GM18951 (cell line): ENCODE data around the gene WDR59.
"Not testable (repeated sequence)": the region's sequence is repeated elsewhere in the genome, so short reads cannot be mapped to it uniquely, and the experiment has no call there.

Experiments
- POLR2A ChIP-seq: IDR thresholded peaks from 4 replicates; pipeline ENCODE4 v1.6.1; 2011; ENCODE audit warnings: mild to moderate bottlenecking; ENCODE audit not compliant: insufficient read length, insufficient read depth; ENCODE audit errors: extremely low read depth
- in situ Hi-C: fragments of 300-500 bp; cut with MboI; formaldehyde crosslinking; loops from one replicate; pipeline ENCODE4 v1.12.0; 2022; ENCODE audit warnings: low sequenced_read_pairs, mixed read lengths, inconsistent platforms; ENCODE audit not compliant: unreplicated experiment

Gene WDR59

DNA sequence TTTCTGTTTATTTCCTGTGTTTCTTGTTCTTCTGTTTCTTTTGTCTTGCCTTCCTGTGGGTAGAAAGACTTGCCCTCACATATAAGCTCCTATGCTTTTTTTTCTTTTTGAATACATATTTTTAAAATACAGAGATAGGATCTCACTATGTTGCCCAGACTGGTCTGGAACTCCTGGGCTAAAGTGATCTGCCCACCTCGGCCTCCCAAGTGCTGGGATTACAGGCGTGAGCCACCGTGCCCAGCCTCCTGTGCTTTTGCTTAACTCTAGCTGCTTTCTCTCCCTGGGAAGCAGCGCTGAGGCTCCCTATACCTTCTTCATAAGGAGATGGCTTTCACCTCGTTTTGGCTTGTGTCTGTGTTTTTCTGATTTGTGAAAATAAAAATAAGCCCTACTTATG is 116.9 kb downstream of the WDR59 start:
- in situ Hi-C loops, result no loop called here

DNA sequence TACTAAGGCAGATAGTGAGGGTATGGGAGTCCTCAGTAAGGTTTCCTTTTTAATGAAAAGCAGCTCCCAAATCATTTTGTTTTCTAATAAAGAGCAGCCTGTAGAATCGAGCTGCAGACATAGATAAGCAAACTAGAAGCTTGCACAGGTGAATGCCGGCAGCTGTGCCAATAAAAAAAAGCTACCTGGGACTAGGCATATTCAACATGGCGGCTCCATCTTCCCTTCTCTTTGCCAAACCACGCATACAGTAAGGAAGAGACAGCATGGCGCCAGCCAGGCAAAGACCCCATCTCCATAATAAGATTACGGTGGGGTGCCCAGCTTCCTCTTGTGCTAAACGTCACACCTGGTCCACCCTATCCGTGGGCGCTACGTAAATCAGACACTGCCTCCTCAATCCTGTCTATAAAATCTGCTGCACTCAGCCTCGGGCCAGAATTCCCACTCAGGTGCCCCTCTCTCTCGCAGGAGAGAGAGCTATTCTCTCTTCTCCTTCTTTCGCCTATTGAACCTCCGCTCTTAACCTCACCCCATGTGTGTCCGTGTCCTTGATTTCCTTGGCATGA is 117.6 kb downstream of the WDR59 start:
- in situ Hi-C loops, result no loop called here

More for the DNA sequence above, 116.9 kb downstream of the WDR59 start:
- no peak for TF ChIP-seq POLR2A

DNA sequence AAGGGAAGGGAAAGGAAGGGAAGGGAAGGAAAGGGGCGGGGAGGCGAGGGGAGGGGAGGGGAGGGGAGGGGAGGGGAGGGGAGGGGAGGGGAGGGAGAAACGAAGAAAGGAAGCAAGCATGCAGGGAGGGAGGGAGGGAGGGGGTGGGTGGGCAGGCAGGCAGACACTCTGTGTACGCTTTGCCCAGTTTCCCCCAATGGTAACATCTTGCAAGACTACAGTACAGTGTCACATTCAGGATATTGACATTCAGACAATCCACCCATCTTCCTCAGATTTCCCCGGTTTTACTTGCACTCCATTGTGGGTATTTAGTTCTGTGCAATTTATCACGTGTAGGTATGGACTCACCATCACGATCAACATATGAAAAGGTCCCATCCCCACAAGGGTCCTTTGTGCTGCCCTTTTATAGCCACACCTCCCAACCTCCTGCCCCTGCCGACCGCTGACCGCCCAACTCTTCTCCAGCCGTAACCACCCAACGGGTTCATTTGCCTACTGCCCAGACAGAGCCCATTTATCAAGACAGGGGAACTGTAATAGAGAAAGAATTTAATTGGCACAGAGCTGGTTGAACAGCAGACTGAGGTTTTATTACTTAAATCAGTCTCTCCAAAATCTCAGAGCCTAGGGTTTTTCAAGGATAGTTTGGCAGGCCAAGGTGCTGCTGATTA is 118.9 kb downstream of the WDR59 start:
- no peak for TF ChIP-seq POLR2A
- in situ Hi-C loops, result no loop called here

More for the DNA sequence above, 117.6 kb downstream of the WDR59 start:
- no peak for TF ChIP-seq POLR2A

- in situ Hi-C loops, result no loop called here
Measured at GRCh38 chr16:74862743-74863244, 122.1 kb downstream of the WDR59 start.

GRCh38 chr16:74852500-74852875 is 132.4 kb downstream of the WDR59 start:
- no peak for TF ChIP-seq POLR2A
- in situ Hi-C loops, result loop anchor here (10.0 kb wide), 1 partner anchor 148 kb away; the partner anchor contains the start of gene MLKL

More at GRCh38 chr16:74862743-74863244, 122.1 kb downstream of the WDR59 start:
- no peak for TF ChIP-seq POLR2A

DNA sequence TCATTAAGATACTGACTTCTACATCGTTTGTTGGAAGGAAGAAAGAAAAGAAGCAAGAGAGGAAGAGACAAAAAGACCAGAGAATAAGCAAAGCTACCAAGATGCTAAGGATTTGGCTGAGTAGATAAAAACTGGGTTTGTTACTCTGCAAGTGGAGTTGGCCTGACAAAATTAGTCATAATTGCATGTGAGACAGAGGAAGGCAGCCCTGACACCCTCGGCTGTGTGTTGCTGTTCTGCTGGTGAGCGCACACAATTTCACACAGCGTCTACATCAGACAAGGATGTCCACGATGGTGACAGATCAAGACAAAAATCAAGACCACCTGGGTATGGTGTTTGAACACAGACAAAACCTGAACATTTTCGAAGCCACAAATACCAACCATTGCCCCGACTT is 134.9 kb downstream of the WDR59 start:
- TF ChIP-seq POLR2A, result no peak
- in situ Hi-C loops, result loop anchor here (10.0 kb wide), 1 partner anchor 145 kb away; the partner anchor contains the start of gene MLKL

- in situ Hi-C loops, result no loop called here
- no peak for TF ChIP-seq POLR2A
Measured at GRCh38 chr16:74847202-74847601, 137.7 kb downstream of the WDR59 start.

- TF ChIP-seq POLR2A, result no peak
- in situ Hi-C loops, result no loop called here
Measured at GRCh38 chr16:74846714-74847113, 138.2 kb downstream of the WDR59 start.

- TF ChIP-seq POLR2A, result no peak
- in situ Hi-C loops, result no loop called here
Measured at GRCh38 chr16:74844041-74844980, 140.6 kb downstream of the WDR59 start.

DNA sequence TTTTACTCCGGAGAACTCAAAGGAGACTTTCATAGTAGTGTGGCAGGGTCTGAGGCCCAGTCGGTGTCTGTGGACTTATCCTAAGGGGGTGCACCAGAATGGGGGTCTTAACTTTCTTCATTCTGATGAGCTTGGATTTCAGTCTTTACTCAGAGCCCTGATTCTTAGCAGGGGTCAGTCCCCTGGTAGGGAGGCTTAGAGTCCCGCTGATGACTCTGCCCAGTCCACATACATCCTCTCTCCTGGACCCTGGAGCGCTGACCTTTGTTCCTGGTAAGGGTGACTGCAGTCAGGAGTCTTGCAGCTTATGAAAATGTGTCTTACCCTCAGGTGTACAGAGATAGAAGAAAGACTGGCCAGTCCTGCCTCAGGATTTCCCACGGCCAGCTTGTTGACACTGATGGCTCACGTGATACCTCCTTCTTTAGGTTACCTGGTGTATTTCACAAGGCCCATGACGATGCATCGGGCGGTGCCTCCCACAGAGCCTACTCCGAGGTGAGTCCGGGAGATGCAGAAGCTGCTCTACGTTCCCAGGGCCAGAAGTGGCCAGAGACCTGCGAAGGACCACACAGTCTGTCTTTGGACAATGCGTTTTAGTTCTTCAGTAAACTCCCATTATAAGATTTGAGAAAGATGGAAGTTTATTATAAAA is 141.4 kb downstream of the WDR59 start:
- in situ Hi-C loops, result not testable (repeated sequence)

- TF ChIP-seq POLR2A, result no peak
- in situ Hi-C loops, result no loop called here
Measured at GRCh38 chr16:74842413-74842812, 142.5 kb downstream of the WDR59 start.

DNA sequence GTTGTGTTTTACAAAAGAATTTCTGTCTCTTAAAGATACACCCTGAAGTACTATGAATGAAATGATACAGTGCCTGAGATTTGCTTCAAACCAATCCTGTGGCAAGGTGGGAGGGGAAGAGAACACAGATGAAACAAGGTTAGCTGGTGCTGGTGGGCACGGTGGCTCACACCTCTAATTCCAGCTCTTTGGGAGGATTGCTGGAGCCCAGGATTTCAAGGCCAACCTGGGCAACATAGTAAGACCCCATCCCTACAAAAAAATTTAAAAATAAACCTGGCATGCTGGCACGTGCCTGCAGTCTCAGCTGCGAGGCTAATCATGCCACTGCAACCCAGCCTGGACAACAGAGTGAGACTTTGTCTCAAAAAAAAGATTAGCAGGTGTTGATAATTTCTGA is 143.0 kb downstream of the WDR59 start:
- no peak for TF ChIP-seq POLR2A
- in situ Hi-C loops, result no loop called here

DNA sequence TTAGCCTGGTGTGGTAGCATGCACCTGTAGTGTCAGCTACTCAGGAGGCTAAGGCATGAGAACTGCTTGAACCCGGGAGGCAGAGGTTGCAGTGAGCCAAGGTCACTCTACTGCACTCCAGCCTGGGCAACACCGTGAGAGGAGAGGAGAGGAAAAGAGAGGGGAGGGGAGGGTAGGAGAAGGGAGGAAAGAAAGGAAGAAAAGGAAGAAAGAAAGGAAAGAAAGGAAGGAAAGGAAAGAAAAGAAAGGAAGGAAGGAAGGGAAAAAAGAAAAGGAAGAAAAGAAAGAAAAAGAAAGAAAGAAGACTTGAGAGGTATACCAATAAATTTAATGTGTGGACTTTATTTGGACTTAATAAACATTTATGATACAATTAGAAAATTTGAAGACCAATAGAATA is 143.5 kb downstream of the WDR59 start:
- in situ Hi-C loops, result no loop called here
- no peak for TF ChIP-seq POLR2A

DNA sequence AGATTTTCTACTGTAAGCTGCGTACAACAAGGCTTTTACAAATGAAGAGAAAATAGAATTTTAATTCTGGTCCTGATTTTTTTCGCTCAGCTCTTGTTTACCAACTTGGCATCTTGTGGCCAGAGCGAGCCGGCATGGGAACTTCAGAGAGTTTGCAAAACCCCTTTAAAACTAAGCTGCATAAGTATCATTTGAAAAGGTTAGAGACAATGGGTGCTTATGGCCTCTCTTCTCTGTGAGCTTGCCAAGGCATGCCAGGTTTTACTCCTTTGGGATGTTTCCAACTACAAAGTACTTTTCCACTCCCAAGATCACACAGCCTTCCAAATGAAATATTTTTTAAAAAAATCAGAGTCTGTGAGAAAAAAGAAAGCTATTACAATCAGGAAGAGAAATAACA is 147.9 kb downstream of the WDR59 start:
- no peak for TF ChIP-seq POLR2A
- in situ Hi-C loops, result no loop called here
